Neural cell (in vitro differentiated cells): ENCODE measurements around the gene SLAIN2.
"Not testable (repeated sequence)": the region's sequence is repeated elsewhere in the genome, so short reads cannot be mapped to it uniquely, and the experiment has no call there.

Experiments
- CTCF ChIP-seq: fragments of 450-650 bp; IDR thresholded peaks from 2 replicates; pipeline ENCODE4 v1.5.1; 2014; ENCODE audit warnings: antibody characterized with exemption, mild to moderate bottlenecking, moderate library complexity; ENCODE audit not compliant: poor library complexity, severe bottlenecking
- EP300 ChIP-seq: fragments of 450-650 bp; conservative IDR thresholded peaks from 2 replicates; pipeline ENCODE4 v1.6.1; 2014; ENCODE audit warnings: antibody characterized with exemption, mild to moderate bottlenecking, moderate library complexity; ENCODE audit not compliant: poor library complexity, severe bottlenecking
- EZH2 ChIP-seq: fragments of 200-600, 300-800 bp; shearing (Covaris generic), sonication (generic); IDR thresholded peaks from 2 replicates; pipeline ENCODE4 v1.6.1; 2014; ENCODE audit warnings: antibody characterized with exemption, low read length, borderline replicate concordance, mild to moderate bottlenecking; ENCODE audit not compliant: insufficient read depth, poor library complexity, severe bottlenecking
- POLR2AphosphoS5 ChIP-seq: IDR thresholded peaks from 2 replicates; pipeline ENCODE4 v1.6.1; 2012
- REST ChIP-seq: IDR thresholded peaks from 2 replicates; pipeline ENCODE4 v1.6.1; 2012; ENCODE audit warnings: borderline replicate concordance
- SMC3 ChIP-seq: fragments of 450-650 bp; conservative IDR thresholded peaks from 2 replicates; pipeline ENCODE4 v1.6.1; 2014; ENCODE audit warnings: antibody characterized with exemption, mild to moderate bottlenecking, moderate library complexity; ENCODE audit not compliant: poor library complexity
- TAF1 ChIP-seq: IDR thresholded peaks from 2 replicates; pipeline ENCODE4 v1.6.1; 2012; ENCODE audit warnings: low read depth

GRCh38 chr4:48292218-48292790 is 49.0 kb upstream of the SLAIN2 start:
- not testable (repeated sequence) for TF ChIP-seq CTCF, REST, EZH2, SMC3, POLR2AphosphoS5, EP300, TAF1
